H9 (cell line): ENCODE data around the gene TBCK. TPM values are rescaled to one million over a fixed set of nuclear protein-coding genes. Genes with fewer than 3 reads are reported as not detected.

Experiments used
- DNase-seq: peaks from one replicate; pipeline ENCODE4 v3.0.0-alpha.2; 2017
- H2AFZ ChIP-seq: one replicate; pipeline ENCODE4 v1.6.1; 2013; ENCODE audit warnings: mild to moderate bottlenecking, low read length, control low read depth, moderate library complexity
- H2AK5ac ChIP-seq: 2 replicates; pipeline ENCODE4 v1.6.1; 2013; ENCODE audit warnings: low read length, control low read depth, mixed read lengths; ENCODE audit not compliant: insufficient read length
- H2BK120ac ChIP-seq: one replicate; pipeline ENCODE4 v1.6.1; 2013; ENCODE audit warnings: low read depth, mild to moderate bottlenecking, low read length, control low read depth, inconsistent platforms; ENCODE audit not compliant: poor library complexity, severe bottlenecking
- H2BK12ac ChIP-seq: 2 replicates; pipeline ENCODE4 v1.6.1; 2013; ENCODE audit warnings: low read length, control low read depth, mixed read lengths, low read depth; ENCODE audit not compliant: insufficient read length
- H2BK15ac ChIP-seq: 2 replicates; pipeline ENCODE4 v1.6.1; 2013; ENCODE audit warnings: low read depth, low read length, control low read depth
- H2BK20ac ChIP-seq: one replicate; pipeline ENCODE4 v1.6.1; 2013; ENCODE audit warnings: low read depth, mild to moderate bottlenecking, low read length, control low read depth, inconsistent platforms; ENCODE audit not compliant: poor library complexity, severe bottlenecking
- H2BK5ac ChIP-seq: 2 replicates; pipeline ENCODE4 v1.6.1; 2013; ENCODE audit warnings: low read length, control low read depth, mixed read lengths; ENCODE audit not compliant: insufficient read length
- H3K14ac ChIP-seq: 2 replicates; pipeline ENCODE4 v1.6.1; 2013; ENCODE audit warnings: low read length, control low read depth; ENCODE audit not compliant: insufficient read depth
- H3K18ac ChIP-seq: 2 replicates; pipeline ENCODE4 v1.6.1; 2013; ENCODE audit warnings: low read depth, mild to moderate bottlenecking, mixed read lengths, low read length, control low read depth; ENCODE audit not compliant: insufficient read length
- H3K23ac ChIP-seq: 2 replicates; pipeline ENCODE4 v1.6.1; 2013; ENCODE audit warnings: low read length, control low read depth, mixed read lengths, low read depth; ENCODE audit not compliant: insufficient read length
- H3K23me2 ChIP-seq: 2 replicates; pipeline ENCODE4 v1.6.1; 2013; ENCODE audit warnings: low read depth, mild to moderate bottlenecking, mixed read lengths, low read length, control low read depth; ENCODE audit not compliant: insufficient read length, poor library complexity, severe bottlenecking
- H3K27ac ChIP-seq: 2 replicates; pipeline ENCODE4 v1.5.1; 2013; ENCODE audit warnings: low read length, control low read depth, mixed read lengths, low read depth; ENCODE audit not compliant: insufficient read length
- H3K27me3 ChIP-seq: 2 replicates; pipeline ENCODE4 v1.6.1; 2013; ENCODE audit warnings: low read length, control low read depth, inconsistent platforms; ENCODE audit not compliant: insufficient read depth
- H3K4ac ChIP-seq: 2 replicates; pipeline ENCODE4 v1.6.1; 2013; ENCODE audit warnings: low read depth, mild to moderate bottlenecking, control low read depth, inconsistent platforms, low read length, moderate library complexity
- H3K4me1 ChIP-seq: 2 replicates; pipeline ENCODE4 v1.6.1; 2013; ENCODE audit warnings: low read length, control low read depth, inconsistent platforms; ENCODE audit not compliant: insufficient read depth
- H3K4me2 ChIP-seq: 2 replicates; pipeline ENCODE4 v1.6.1; 2013; ENCODE audit warnings: low read length, control low read depth, mixed read lengths; ENCODE audit not compliant: insufficient read length, insufficient read depth
- H3K56ac ChIP-seq: 2 replicates; pipeline ENCODE4 v1.6.1; 2013; ENCODE audit warnings: low read depth, mild to moderate bottlenecking, mixed read lengths, low read length, control low read depth; ENCODE audit not compliant: insufficient read length
- H3K79me1 ChIP-seq: 2 replicates; pipeline ENCODE4 v1.6.1; 2013; ENCODE audit warnings: low read depth, mild to moderate bottlenecking, moderate library complexity, low read length, control low read depth, inconsistent platforms; ENCODE audit not compliant: insufficient read depth, poor library complexity, severe bottlenecking
- H3K79me2 ChIP-seq: 2 replicates; pipeline ENCODE4 v1.6.1; 2013; ENCODE audit warnings: low read length, control low read depth, inconsistent platforms; ENCODE audit not compliant: insufficient read depth
- H3K9ac ChIP-seq: 2 replicates; pipeline ENCODE4 v1.6.1; 2013; ENCODE audit warnings: low read length, control low read depth, mixed read lengths; ENCODE audit not compliant: insufficient read length; ENCODE audit errors: extremely low read depth
- H3K9me3 ChIP-seq: one replicate; pipeline ENCODE4 v1.6.1; 2013; ENCODE audit warnings: low read depth, low read length, inconsistent platforms; ENCODE audit not compliant: control insufficient read depth
- H3T11ph ChIP-seq: one replicate; pipeline ENCODE4 v1.6.1; 2013; ENCODE audit warnings: mild to moderate bottlenecking, low read length, control low read depth, inconsistent platforms
- H4K20me1 ChIP-seq: one replicate; pipeline ENCODE4 v1.6.1; 2013; ENCODE audit not compliant: control insufficient read depth, insufficient read length, insufficient read depth
- H4K5ac ChIP-seq: 2 replicates; pipeline ENCODE4 v1.6.1; 2013; ENCODE audit warnings: low read depth, mild to moderate bottlenecking, mixed read lengths, low read length, control low read depth; ENCODE audit not compliant: insufficient read length
- H4K8ac ChIP-seq: replicated peaks from 2 replicates; pipeline ENCODE4 v1.6.1; 2013; ENCODE audit warnings: low read length, control low read depth, mixed read lengths, low read depth; ENCODE audit not compliant: insufficient read length
- H4K91ac ChIP-seq: 2 replicates; pipeline ENCODE4 v1.6.1; 2013; ENCODE audit warnings: low read depth, mild to moderate bottlenecking, moderate library complexity, mixed read lengths, low read length, control low read depth; ENCODE audit not compliant: insufficient read length
- H3K27ac Mint-ChIP-seq, 3 experiments: 2 replicates in 2 of 3; 3 replicates in 1 of 3; pipeline ENCODE4 v1.8.0; 2020 to 2021; ENCODE audit warnings: mixed read lengths in 3 of 3, mild to moderate bottlenecking in 1 of 3, moderate library complexity in 1 of 3
- H3K27me3 Mint-ChIP-seq: 2 replicates; pipeline ENCODE4 v1.8.0; 2021; ENCODE audit warnings: low read depth, mild to moderate bottlenecking, moderate library complexity, mixed read lengths
- H3K36me3 Mint-ChIP-seq, 3 experiments: 2 replicates in 2 of 3; 3 replicates in 1 of 3; pipeline ENCODE4 v1.8.0; 2020 to 2021; ENCODE audit warnings: low read depth in 3 of 3, mixed read lengths in 3 of 3; ENCODE audit not compliant: insufficient read depth in 1 of 3
- H3K4me1 Mint-ChIP-seq, 2 experiments: 2 replicates each; pipeline ENCODE4 v1.8.0; 2020; ENCODE audit warnings: mixed read lengths in 2 of 2
- H3K4me3 Mint-ChIP-seq, 2 experiments: 2 replicates in 1 of 2; 3 replicates in 1 of 2; pipeline ENCODE4 v1.8.0; 2020 to 2021; ENCODE audit warnings: mild to moderate bottlenecking in 2 of 2, mixed read lengths in 2 of 2, moderate library complexity in 1 of 2
- H3K9me3 Mint-ChIP-seq, 2 experiments: 2 replicates in 1 of 2; 3 replicates in 1 of 2; pipeline ENCODE4 v1.8.0; 2020; ENCODE audit warnings: mild to moderate bottlenecking in 2 of 2, mixed read lengths in 2 of 2, moderate library complexity in 1 of 2
- WGBS: extraction: QIAGEN DNeasy Blood & Tissue Kit; methylation state at CpG from one replicate; pipeline ENCODE4 v1.1.7; 2013; ENCODE audit warnings: missing lambda C conversion rate, low lambda C conversion rate, mixed read lengths; ENCODE audit not compliant: insufficient read length; ENCODE audit errors: extremely low coverage; 5-methylcytosine and 5-hydroxymethylcytosine counted together
- total RNA-seq: library from RNA; stranded (reverse); gene quantifications from 2 replicates; pipeline ENCODE4 v1.2.1, GENCODE V29; 2021
- TF ChIP-seq, protein P1 (sequence below): fragments of 200-600 bp; sonication (generic); conservative IDR thresholded peaks from 3 replicates; pipeline ENCODE4 v1.8.0; 2021; ENCODE audit warnings: antibody characterized with exemption, mild to moderate bottlenecking

TBCK gene
- total RNA-seq, 1 experiment from 2014 or later: 22.1 TPM

DNA sequence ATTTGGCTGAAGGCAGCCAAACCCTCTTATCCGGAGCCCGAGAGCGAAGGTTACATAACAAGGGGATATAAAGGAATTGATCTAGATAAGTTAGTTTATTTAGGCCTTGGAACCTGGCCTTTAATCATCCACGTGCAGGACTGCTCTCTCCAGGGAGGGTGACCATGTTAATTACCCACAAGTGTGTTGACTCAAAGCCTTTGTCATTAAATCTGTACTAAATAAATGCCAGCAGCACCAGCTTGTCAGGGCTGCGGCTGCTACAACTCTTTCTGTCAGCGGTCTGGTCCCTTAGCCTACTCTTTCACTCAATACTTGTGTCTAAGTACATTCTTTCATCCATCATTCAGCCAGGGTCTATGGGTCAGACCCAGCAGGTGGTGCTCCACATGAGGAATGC is 206.1 kb downstream of the TBCK start:
- no peak overlapping the region for H3K9ac ChIP-seq
- Mint-ChIP-seq H3K36me3 (peaks cover 63 to 88% (median 68%) of the 10 kb centered on the region in 3 experiments), H3K27ac (no peak overlapping the region), H3K4me1 (peaks cover 4 to 9% of the 10 kb centered on the region in 2 experiments), H3K4me3 (no peak overlapping the region; a peak in 1 of 5 replicates), H3K27me3 (no peaks in the 10 kb centered on the region), H3K9me3 (peaks cover 44 to 47% of the 10 kb centered on the region in 2 experiments)
- no peaks in the 10 kb centered on the region for H3K23me2 ChIP-seq
- no peak overlapping the region for H2BK15ac ChIP-seq
- no peak overlapping the region for H2BK12ac ChIP-seq
- H3K27me3 ChIP-seq: no peaks in the 10 kb centered on the region
- no peak overlapping the region for H2AK5ac ChIP-seq
- H3K18ac ChIP-seq: no peak overlapping the region
- no peak overlapping the region for H2BK120ac ChIP-seq
- H4K91ac ChIP-seq: no peak overlapping the region
- no peak overlapping the region for H4K8ac ChIP-seq
- no peak overlapping the region for H3K56ac ChIP-seq
- TF ChIP-seq, protein P1, sequence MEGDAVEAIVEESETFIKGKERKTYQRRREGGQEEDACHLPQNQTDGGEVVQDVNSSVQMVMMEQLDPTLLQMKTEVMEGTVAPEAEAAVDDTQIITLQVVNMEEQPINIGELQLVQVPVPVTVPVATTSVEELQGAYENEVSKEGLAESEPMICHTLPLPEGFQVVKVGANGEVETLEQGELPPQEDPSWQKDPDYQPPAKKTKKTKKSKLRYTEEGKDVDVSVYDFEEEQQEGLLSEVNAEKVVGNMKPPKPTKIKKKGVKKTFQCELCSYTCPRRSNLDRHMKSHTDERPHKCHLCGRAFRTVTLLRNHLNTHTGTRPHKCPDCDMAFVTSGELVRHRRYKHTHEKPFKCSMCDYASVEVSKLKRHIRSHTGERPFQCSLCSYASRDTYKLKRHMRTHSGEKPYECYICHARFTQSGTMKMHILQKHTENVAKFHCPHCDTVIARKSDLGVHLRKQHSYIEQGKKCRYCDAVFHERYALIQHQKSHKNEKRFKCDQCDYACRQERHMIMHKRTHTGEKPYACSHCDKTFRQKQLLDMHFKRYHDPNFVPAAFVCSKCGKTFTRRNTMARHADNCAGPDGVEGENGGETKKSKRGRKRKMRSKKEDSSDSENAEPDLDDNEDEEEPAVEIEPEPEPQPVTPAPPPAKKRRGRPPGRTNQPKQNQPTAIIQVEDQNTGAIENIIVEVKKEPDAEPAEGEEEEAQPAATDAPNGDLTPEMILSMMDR: no peak
- no peaks in the 10 kb centered on the region for H3K79me2 ChIP-seq
- H3K4me1 ChIP-seq: no peaks in the 10 kb centered on the region
- H3K9me3 ChIP-seq: peaks cover 23% of the 10 kb centered on the region
- no peak overlapping the region for H3K27ac ChIP-seq
- no peak overlapping the region for H3K14ac ChIP-seq
- H3T11ph ChIP-seq: no peak overlapping the region
- WGBS: no CpG with 5 or more reads among the region's 6 CpGs
- no peak for DNase-seq
- no peak overlapping the region for H4K5ac ChIP-seq
- no peak overlapping the region for H2BK20ac ChIP-seq
- H2BK5ac ChIP-seq: no peak overlapping the region
- H3K4me2 ChIP-seq: no peak overlapping the region
- H3K79me1 ChIP-seq: no peaks in the 10 kb centered on the region
- H4K20me1 ChIP-seq: no peaks in the 10 kb centered on the region
- H3K23ac ChIP-seq: no peak overlapping the region
- no peak overlapping the region for H2AFZ ChIP-seq
- H3K4ac ChIP-seq: no peak overlapping the region
